Measurements from ENCODE around the gene TTC31. TPM values are rescaled to one million over a fixed set of nuclear protein-coding genes. Genes with fewer than 3 reads are reported as not detected.
A peak's percentile ranks its signal among the peaks of the same experiment; 100 is the strongest.

Gene TTC31
- total RNA-seq, 1 experiment from 2014 or later: 17.3 TPM

DNA sequence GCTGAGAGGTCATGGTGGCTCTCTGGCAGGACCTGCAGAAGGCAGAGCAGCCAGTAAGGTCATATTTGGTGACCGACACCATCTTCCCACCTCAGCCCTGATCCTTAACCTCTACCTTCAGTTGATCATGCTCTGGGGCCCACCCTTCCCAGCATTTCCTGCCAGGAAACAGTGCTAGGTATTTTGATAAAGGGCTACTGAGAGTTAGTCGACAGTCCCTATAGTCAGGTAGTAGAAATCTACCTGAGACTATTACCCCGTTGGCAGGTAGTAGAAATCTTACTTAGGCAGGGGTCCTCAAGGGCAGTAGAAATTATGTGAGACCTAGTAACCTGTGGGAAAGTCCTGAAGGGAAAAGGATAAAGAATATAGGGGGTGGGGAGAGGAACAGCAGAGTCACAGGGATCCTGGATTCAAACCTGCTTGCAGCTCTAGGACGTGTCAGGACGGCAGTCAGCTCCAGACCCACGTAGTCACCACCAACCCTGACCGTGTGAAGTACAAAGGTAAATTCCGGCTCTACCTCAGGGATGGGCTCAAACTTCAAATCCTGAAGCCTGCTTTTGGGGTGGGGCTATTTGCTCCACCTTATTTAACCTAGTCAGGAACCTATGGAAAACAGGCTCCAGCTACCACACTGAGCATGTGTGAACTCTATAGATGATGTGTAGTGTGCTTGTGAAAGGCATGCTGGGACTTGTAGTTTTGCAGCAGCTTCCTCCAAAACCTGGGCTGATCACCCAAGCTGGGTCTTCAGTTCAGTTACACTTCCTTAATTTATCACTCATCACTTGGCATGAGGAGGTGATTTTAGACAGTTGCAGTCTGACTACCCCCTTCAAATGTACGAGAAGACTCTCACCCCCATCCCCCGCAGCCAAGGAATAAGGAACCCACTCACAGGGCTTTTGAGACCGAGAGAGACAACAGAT lies 43.1 kb downstream of the TTC31 start, which contains the start of gene DQX1:
TSS of gene DQX1 (minus strand) at position 515 of the 932 bp plus-strand sequence. CDS start at position 13, 502 bp downstream.
- DNase-seq (ENCODE audit: low read depth): peak; percentile 43

DNA sequence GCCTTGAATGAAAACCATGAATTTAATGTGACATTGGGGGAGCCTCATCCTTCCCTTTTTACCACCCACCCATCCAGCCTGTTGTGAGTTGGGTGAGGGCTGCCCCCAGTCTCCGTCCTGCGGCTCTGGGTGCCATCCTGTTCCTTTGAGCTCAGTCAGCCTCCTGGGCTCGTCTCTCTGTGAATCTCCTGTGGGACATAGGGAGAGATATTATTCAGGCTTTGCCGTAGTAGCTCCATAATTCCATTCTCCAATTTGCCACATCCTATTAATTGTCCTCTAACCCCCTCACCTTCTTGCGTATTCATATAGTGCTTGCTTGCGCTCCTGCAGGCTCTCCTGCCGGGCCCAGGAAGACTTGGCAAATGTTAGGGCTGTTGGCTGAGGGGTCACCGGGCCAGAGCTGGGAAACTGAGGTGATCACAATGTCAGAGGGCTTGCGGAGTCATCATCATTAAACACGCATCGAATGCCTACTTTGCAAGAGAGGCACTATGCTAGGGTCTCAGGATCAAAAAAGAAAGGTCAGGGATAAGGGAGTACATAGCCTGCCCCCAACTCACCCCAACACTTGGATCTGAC lies 43.9 kb downstream of the TTC31 start:
- DNase-seq (ENCODE audit: low read depth): no peak

DNA sequence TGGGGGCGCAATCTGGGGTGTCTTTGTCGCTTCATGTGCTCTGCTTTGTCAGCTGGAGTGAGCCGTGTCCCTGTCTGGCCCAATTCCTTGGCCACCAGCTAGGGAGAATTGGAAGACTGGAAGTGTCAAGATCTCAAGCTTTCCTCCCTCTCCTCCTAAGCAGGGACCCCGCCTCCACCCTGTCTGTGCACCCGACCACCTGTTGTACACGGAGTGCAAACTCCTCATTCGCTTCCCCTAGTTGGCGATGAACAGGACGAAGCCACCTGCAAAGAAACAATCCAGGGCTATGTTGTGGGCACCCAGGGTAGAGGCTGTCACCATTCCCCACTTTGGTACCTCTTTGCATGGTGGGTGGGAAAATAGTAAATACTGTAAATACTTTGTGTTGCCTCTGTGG lies 44.9 kb downstream of the TTC31 start:
- no peak for DNase-seq (ENCODE audit: low read depth)

DNA sequence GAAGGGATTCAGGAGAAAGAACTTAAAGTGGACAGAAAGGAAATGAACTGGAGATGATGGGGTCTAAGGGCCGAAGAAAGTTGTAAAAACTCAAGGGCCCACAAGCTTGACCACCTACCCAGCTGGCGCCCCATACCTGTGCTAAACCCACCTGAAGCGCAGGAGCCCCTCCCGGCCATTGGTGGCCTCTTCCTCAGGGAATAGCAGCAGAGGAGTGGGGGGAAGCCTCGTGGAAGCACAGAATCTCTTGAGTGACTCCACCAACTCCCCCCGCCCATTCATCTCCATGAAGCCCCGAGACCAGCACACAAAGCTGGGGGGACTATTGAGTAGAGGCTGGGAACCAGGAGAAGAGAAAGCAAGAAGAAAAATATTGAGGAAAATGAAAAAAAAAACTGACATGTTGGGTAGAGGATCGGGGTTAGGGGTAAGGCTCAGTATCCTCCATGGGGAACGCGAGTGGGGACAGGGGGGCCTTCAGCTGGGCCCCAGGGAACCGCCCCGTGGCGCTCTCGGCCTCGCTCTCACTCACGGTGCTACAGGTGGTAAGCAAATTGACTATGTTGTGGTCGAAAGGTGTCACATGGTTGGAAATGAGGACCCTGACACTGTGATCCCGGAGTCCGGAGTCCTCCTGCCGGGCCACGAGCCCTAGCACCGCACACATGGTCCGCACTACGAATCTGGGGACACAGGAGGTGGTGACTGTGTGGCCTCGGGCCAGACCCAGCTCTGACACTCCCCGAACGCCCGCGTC lies 45.9 kb downstream of the TTC31 start:
- DNase-seq (ENCODE audit: low read depth): no peak

DNA sequence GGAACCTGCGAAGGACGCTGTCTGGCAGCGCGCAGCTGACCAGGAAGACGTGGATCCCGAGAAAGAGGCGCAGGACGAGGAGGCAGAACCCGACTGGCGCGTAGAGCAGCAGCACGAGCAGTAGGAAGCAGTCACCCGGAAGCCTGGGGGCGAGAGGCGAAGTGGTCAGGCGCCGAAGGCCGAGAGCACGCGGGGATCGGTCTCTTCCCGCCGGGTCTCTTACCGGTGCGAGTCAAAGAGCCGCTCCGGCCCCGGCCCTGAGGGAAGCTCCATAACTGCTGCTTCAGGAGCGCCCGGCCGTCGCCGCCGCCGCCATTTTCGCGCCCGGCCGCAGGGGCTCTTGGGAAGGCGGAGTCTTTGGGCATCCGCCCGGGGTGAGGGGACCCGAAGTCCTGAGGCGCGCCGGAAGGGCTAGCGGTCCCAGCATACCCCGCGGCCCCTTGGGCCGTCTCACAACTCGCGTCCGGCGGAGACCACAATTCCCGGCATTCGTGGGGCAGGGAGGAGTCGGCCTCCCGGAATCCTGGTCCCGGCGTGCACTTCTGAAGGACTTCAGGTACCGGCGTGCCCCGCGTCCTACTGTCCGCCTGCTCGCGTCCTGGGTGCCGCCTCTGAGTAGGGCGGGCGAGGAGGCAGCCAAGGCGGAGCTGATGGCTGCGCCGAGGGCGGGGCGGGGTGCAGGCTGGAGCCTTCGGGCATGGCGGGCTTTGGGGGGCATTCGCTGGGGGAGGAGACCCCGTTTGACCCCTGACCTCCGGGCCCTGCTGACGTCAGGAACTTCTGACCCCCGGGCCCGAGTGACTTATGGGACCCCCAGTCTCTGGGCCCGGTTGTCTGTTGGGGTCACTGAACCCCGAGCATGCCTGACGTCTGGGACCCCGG lies 46.7 kb downstream of the TTC31 start, which contains the start of the genes AUP1 and HTRA2:
TSS of gene AUP1 (minus strand) at position 350 of the 882 bp plus-strand sequence. CDS start at position 273, 77 bp downstream.
TSS of gene HTRA2 (plus strand) at position 577 of the 882 bp plus-strand sequence. CDS start at position 651, 74 bp downstream.
- peak; percentile 99 for DNase-seq (ENCODE audit: low read depth)

DNA sequence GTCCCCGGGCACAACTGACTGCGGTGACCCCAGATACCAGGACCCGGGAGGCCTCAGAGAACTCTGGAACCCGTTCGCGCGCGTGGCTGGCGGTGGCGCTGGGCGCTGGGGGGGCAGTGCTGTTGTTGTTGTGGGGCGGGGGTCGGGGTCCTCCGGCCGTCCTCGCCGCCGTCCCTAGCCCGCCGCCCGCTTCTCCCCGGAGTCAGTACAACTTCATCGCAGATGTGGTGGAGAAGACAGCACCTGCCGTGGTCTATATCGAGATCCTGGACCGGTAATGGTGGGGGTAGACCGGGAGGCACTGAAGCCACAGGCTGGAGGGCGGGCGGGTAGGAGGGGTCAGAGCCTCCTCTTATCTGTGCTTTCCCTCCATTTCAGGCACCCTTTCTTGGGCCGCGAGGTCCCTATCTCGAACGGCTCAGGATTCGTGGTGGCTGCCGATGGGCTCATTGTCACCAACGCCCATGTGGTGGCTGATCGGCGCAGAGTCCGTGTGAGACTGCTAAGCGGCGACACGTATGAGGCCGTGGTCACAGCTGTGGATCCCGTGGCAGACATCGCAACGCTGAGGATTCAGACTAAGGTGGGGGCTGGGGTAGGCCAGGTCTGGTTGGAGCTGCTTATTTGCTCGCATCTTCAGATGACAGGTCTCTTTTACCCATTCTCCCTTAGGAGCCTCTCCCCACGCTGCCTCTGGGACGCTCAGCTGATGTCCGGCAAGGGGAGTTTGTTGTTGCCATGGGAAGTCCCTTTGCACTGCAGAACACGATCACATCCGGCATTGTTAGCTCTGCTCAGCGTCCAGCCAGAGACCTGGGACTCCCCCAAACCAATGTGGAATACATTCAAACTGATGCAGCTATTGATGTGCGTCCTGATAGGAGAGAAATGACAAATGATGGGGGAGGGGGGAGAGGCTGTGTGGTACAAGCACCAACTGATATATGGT lies 47.6 kb downstream of the TTC31 start:
- DNase-seq (ENCODE audit: low read depth): peak; percentile 62

DNA sequence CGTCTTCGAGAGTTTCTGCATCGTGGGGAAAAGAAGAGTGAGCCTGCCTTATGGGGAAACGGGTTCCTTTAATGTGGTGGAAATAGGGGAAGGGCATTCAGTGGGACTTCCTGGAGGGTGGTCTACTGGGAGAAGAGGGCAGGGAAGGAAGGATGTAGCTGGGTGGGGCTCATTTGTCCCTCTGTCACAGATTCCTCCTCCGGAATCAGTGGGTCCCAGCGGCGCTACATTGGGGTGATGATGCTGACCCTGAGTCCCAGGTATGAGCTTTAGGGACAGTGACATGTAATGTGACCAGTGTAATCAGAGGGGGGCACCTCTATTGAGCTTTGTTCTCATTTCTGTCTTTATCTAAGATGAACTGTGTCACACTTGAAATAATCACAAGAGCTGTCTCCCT lies 48.8 kb downstream of the TTC31 start:
- no peak for DNase-seq (ENCODE audit: low read depth)

DNA sequence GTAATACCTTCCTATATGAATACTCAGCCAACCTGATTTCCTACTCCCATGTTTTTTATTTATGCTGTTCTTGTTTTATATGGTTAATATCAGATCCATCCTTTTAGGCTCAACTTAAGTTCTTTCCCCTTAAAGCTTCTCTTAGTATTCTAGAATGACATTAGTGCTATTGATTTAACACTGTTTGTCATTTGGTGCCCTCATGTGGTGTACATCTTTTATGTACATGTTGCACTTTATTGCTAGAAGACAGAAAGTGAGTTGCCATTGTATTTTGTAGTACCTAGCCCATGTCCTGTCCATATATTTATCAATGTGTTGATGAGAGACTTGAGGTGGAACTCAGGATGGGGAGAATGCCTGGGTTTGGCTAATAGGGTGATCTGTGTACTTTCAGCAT lies 49.3 kb downstream of the TTC31 start:
- peak; percentile 66 for DNase-seq (ENCODE audit: low read depth)

DNA sequence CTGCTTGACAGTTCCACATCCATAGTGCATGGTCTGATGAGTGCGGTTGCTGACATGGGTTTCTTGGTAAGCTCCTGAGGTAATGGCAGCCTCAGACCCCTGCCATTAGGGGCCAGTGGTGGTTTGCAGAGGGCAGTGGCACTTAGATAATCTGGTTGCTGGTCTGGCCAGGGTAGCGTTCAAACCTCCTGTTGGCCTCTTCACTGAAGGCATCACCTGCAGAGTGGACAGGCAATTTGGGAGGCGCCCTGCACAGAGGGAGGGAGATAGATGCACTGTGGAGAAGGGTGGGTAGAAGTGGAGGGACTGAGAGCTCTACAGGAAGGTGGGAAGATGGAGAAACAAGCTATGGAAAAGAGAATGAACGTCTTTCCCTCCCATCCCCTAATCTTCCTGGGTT lies 50.6 kb downstream of the TTC31 start:
- no peak for DNase-seq (ENCODE audit: low read depth)

DNA sequence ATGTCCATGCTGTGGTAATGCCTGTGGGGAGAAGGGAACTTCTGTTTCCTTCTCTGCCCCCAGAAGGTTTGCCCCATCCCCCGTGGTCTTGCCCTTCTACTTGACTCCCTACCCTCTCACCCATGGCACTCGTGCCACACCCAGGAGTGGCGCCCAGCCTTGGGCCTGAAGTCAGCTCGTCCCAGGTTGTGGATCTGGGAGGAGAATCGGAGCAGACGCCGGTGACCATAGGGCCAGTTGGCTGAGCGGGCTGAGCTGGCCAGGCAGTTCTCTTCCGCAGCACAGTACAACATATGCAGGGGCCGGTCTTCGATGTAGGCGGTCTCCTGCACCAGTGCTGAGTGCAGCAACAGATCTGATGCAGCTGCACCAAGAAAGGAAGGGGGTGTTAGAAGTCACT lies 51.5 kb downstream of the TTC31 start:
- DNase-seq (ENCODE audit: low read depth): no peak

DNA sequence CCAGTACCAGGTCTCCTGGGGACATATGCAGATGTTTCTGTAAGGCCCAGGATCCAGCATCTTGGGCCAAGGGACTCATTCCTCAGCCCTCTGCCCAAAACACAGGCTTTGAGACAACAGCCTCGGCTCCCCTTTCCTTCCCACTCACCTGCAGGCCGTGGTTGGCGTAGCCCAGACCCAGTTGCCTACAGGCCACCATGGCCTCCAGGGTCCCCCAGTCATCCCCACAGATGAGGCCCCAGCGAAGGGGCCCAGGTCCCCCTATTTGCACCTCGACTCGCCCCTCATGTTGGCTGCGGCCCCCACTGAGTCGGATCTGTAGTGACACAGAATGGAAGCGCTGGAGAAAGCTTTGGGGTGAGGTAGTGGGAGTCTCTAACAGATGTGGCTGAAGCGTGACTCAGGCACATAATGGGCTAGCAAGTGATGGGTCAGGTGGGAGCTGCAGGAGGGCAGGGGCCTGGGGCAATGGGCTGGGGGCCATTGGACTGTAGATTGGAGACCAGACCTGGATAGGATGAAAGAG lies 52.6 kb downstream of the TTC31 start:
- DNase-seq (ENCODE audit: low read depth): no peak

DNA sequence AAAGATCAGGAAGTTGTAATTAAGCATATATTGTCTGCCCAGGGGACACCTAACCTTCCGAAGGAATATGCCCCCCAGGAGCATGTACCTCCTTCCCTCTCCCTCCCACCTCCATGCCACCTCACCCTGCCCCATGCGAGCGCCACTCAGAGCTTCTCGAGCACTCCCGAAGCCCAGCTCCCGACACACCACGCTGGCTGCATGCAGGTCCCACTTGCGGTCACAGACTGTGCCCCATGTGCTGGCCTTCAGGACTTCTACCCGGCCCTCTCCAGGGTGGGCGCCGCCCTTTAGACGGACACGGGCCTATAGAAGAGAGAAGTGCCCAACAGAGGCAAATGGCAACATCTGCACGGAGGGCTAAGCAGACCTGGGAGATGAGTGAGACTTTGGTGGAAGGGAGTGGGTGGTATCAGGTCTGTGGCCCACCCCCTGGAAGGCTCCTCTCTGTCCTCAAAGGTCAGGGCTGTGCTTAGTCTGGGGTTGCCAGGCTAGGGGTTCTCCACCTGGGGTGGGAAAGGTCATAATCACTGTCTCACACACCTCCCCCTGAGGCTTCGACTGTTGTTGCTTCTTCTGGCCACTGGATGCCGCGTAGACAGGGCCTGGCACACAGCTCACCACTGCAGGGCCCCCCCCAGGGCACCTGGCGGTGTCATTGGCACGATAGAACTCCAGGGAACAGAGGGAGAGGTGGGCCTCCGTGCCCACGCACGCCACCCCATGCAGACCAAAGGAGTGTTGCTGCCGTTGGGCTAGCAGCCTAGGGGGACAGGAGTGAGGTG lies 53.5 kb downstream of the TTC31 start:
- no peak for DNase-seq (ENCODE audit: low read depth)

DNA sequence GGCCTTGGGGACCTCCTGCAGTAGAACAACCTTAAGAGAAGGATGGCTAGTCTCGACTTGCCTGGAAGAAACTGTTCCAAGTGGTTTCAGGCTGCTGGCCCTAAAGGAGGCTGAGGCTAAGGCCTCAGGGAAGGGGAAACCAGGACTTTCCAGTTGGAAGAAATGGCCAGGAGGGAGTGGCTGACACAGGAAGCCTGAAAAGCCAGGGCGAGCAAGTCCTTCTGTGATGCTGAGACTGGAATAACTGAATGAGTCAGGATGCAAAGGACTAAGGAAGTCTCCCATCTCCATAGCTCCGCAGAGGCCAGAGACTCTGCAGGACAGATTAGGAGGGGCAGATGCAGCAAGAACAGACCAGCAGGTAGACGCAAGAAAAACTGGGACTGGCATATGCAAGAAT lies 54.3 kb downstream of the TTC31 start:
- no peak for DNase-seq (ENCODE audit: low read depth)

DNA sequence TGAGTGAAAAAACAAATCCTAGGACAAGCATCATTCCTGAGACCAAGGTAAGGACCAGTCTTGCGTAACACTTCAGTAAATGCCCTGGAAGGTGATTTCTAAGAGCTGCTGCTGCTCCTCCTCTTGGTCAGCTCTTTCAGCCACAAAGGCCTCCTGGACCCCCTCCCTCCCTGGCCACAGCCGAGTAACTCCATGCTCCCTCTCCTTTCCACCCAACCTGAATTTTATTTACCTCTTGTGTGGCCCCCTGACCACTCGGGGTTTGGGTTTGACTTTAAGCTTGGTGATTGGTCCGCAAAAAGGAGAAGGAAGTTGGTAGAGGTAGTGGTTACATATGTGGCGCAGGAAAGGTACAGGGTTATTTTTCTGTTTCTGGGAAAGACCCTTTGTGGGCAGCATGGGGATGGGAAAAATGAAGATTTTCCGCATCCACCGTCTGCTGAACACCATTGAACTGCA lies 56.0 kb downstream of the TTC31 start:
- DNase-seq (ENCODE audit: low read depth): no peak

DNA sequence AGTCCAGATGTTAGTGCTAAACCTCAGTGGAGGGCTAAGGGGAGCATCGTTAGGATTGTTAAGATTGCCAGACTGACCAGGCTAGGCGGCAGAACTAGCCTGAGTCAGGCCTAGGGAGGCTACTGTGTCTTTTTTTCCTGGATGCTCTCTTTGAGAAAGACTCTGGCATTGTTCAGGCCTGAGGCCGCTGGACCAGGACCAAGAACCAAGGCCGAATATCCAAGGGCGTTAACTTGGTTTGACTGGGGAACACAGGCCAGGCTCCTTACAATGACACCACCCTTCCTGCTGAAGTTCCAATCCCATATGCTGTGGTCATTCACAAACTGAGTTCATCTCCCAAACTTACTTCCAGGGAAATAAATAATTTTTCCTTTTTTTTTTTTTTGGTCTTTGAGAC lies 57.4 kb downstream of the TTC31 start:
- DNase-seq (ENCODE audit: low read depth): peak; percentile 22

DNA sequence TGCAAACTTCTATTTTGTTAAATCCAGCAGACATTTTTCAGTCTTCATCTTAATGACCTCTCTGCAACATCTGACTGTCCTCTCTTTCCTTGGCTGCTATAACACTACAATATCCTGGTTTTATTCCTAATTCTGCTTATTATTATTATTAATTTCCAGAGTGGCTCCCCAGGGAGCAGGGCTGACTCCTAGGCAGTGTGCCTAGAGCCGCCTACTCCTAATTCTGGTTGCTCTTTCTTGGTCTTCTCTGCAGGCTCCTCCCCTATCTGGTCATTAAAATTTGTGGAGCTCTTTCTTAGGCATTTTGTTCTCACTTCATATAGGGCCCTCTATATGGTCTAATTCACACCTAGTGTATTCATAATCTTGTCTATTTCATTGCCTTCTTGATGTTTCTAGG lies 60.1 kb downstream of the TTC31 start:
- DNase-seq (ENCODE audit: low read depth): no peak
